SK-N-SH (cell line): Measurements from ENCODE around the gene SLF2. TPM values are rescaled to one million over a fixed set of nuclear protein-coding genes. Genes with fewer than 3 reads are reported as not detected.

Experiments
- CTCF ChIA-PET: fragments of 300-600, 350-600 bp; formaldehyde crosslinking; extraction: SDS; loops from one replicate; lab custom pipeline; 2021; lab: Yijun Ruan, JAX
- POLR2A ChIA-PET: fragments of 350-600 bp; sonication (Branson Sonifier 250); formaldehyde crosslinking; extraction: SDS; loops from one replicate; lab custom pipeline; 2020; ENCODE audit warnings: antibody characterized with exemption, inconsistent platforms; lab: Yijun Ruan, JAX
- DNase-seq: peaks from one replicate; pipeline ENCODE4 v3.0.0; 2012
- H2AFZ ChIP-seq: fragments of 200-600 bp; sonication (generic); 2 replicates; pipeline ENCODE4 v1.8.1; 2016; ENCODE audit warnings: antibody characterized with exemption, mild to moderate bottlenecking, low read depth
- H3F3A ChIP-seq: fragments of 200-600 bp; sonication (generic); replicated peaks from 2 replicates; pipeline ENCODE3; 2016; ENCODE audit warnings: antibody characterized with exemption, mild to moderate bottlenecking; ENCODE audit not compliant: insufficient read depth
- H3K27ac ChIP-seq, 2 experiments: fragments of 200-500 bp in 1 of 2; fragments of 200-600 bp in 1 of 2; sonication (Bioruptor generic) in 1 of 2; sonication (generic), shearing (Covaris generic) in 1 of 2; 2 replicates each; pipeline versions ENCODE4 v1.5.1 to v1.6.1; 2014 to 2016; ENCODE audit warnings: low read depth in 2 of 2, inconsistent platforms in 1 of 2, low read length in 1 of 2, mild to moderate bottlenecking in 1 of 2, mixed read lengths in 1 of 2
- H3K27me3 ChIP-seq: fragments of 200-600 bp; sonication (generic), shearing (Covaris generic); 2 replicates; pipeline ENCODE4 v1.6.1; 2016; ENCODE audit warnings: mixed run types; ENCODE audit not compliant: insufficient read depth
- H3K36me3 ChIP-seq, 2 experiments: fragments of 200-500 bp in 1 of 2; fragments of 200-600 bp in 1 of 2; sonication (Bioruptor generic) in 1 of 2; sonication (generic) in 1 of 2; replicated peaks in 1 of 2; 2 replicates each; pipeline versions ENCODE3 to v1.5.1; 2014 to 2016; ENCODE audit warnings: low read length in 1 of 2, mild to moderate bottlenecking in 1 of 2; ENCODE audit not compliant: insufficient read depth in 2 of 2, control insufficient read depth in 1 of 2
- H3K4me1 ChIP-seq, 2 experiments: fragments of 200-500 bp in 1 of 2; fragments of 200-600 bp in 1 of 2; sonication (Bioruptor generic) in 1 of 2; sonication (generic), shearing (Covaris generic) in 1 of 2; 2 replicates each; pipeline versions ENCODE4 v1.5.1 to v1.6.1; 2014 to 2016; ENCODE audit warnings: low read depth in 1 of 2, low read length in 1 of 2, mixed run types in 1 of 2; ENCODE audit not compliant: insufficient read depth in 2 of 2, control insufficient read depth in 1 of 2
- H3K4me2 ChIP-seq: fragments of 200-600 bp; sonication (generic), shearing (Covaris generic); 2 replicates; pipeline ENCODE4 v1.6.1; 2017; ENCODE audit warnings: mixed run types
- H3K4me3 ChIP-seq, 2 experiments: fragments of 200-500 bp in 1 of 2; fragments of 200-600 bp in 1 of 2; sonication (Bioruptor generic) in 1 of 2; sonication (generic), shearing (Covaris generic) in 1 of 2; 2 replicates each; pipeline versions ENCODE4 v1.5.1 to v1.8.1; 2014 to 2016; ENCODE audit warnings: low read depth in 2 of 2, inconsistent platforms in 1 of 2, low read length in 1 of 2, mild to moderate bottlenecking in 1 of 2, mixed read lengths in 1 of 2, moderate library complexity in 1 of 2
- H3K79me2 ChIP-seq: fragments of 200-600 bp; sonication (generic); 2 replicates; pipeline ENCODE4 v1.8.1; 2017; ENCODE audit warnings: mild to moderate bottlenecking; ENCODE audit not compliant: insufficient read depth
- H3K9ac ChIP-seq: fragments of 200-600 bp; sonication (generic); 2 replicates; pipeline ENCODE4 v1.6.1; 2017; ENCODE audit warnings: mixed run types
- H3K9me2 ChIP-seq: fragments of 200-600 bp; sonication (generic); 2 replicates; pipeline ENCODE4 v1.6.1; 2017; ENCODE audit warnings: mixed run types
- H3K9me3 ChIP-seq: fragments of 200-600 bp; sonication (generic); 2 replicates; pipeline ENCODE4 v1.6.1; 2017; ENCODE audit warnings: mixed run types, mild to moderate bottlenecking, moderate library complexity
- H4K20me1 ChIP-seq: fragments of 200-600 bp; sonication (generic); 2 replicates; pipeline ENCODE4 v1.6.1; 2017; ENCODE audit warnings: mild to moderate bottlenecking, mixed run types; ENCODE audit not compliant: insufficient read depth
- CTCF ChIP-seq: fragments of 200-600 bp; sonication (generic); IDR thresholded peaks from 2 replicates; pipeline ENCODE4 v1.6.1; 2017; ENCODE audit warnings: antibody characterized with exemption, mild to moderate bottlenecking, moderate library complexity
- ELF1 ChIP-seq: IDR thresholded peaks from 2 replicates; pipeline ENCODE4 v1.4.0; 2012
- EZH2phosphoT487 ChIP-seq: fragments of 200-600 bp; sonication (generic); IDR thresholded peaks from 2 replicates; pipeline ENCODE4 v1.6.1; 2017; ENCODE audit warnings: low read depth, mixed run types, mild to moderate bottlenecking, antibody characterized with exemption, moderate library complexity, borderline replicate concordance
- FOXM1 ChIP-seq: IDR thresholded peaks from 2 replicates; pipeline ENCODE4 v1.4.0; 2012; ENCODE audit warnings: low read depth, mild to moderate bottlenecking
- IRF3 ChIP-seq: fragments of 150-350 bp; IDR thresholded peaks from 2 replicates; pipeline ENCODE4 v1.6.1; 2016; ENCODE audit warnings: mild to moderate bottlenecking, low read depth, low read length
- MAX ChIP-seq: IDR thresholded peaks from 2 replicates; pipeline ENCODE4 v1.4.0; 2012; ENCODE audit warnings: low read depth
- NFIC ChIP-seq: IDR thresholded peaks from 2 replicates; pipeline ENCODE4 v1.4.0; 2012; ENCODE audit warnings: borderline replicate concordance
- REST ChIP-seq: IDR thresholded peaks from 2 replicates; pipeline ENCODE4 v1.6.1; 2012; ENCODE audit warnings: mild to moderate bottlenecking, low read depth, low read length, moderate library complexity
- RXRA ChIP-seq: IDR thresholded peaks from 2 replicates; pipeline ENCODE4 v1.4.0; 2012; ENCODE audit warnings: low read depth, mild to moderate bottlenecking, borderline replicate concordance
- SMC3 ChIP-seq: IDR thresholded peaks from 2 replicates; pipeline ENCODE4 v1.6.1; 2012; ENCODE audit warnings: low read depth, low read length, improper control_type of control experiment
- TCF12 ChIP-seq: IDR thresholded peaks from 2 replicates; pipeline ENCODE4 v1.4.0; 2012
- USF1 ChIP-seq: IDR thresholded peaks from 2 replicates; pipeline ENCODE4 v1.4.0; 2012; ENCODE audit warnings: low read depth, borderline replicate concordance
- YY1 ChIP-seq: IDR thresholded peaks from 2 replicates; pipeline ENCODE4 v1.4.0; 2012; ENCODE audit warnings: low read depth, mild to moderate bottlenecking
- WGBS: methylation state at CpG from one replicate; pipeline ENCODE4 v1.1.6; 2017; ENCODE audit warnings: low lambda C conversion rate; 5-methylcytosine and 5-hydroxymethylcytosine counted together
- polyA plus RNA-seq, 3 experiments: library from polyadenylated mRNA; depleted of rRNA; stranded (reverse); fragments of >200 nt; gene quantifications; 2 replicates each; pipeline ENCODE4 v1.2.3, GENCODE V29; 2012

Gene SLF2
- polyA plus RNA-seq, 1 of the 3 experiments (the other 2 are of a cell fraction): 6.3 TPM

- H3K4me1 ChIP-seq: peaks cover 0 to 6% of the 10 kb centered on the region in 2 experiments; a peak in 2 of 4 replicates
- 82% methylated on average over 20 of the region's 20 CpGs for WGBS
- H3K27me3 ChIP-seq: no peaks in the 10 kb centered on the region
- H3K9me3 ChIP-seq: no peaks in the 10 kb centered on the region
- H3K36me3 ChIP-seq: no peaks in the 10 kb centered on the region
- no peak overlapping the region for H3K9ac ChIP-seq
- H3K79me2 ChIP-seq: no peaks in the 10 kb centered on the region
- no peak overlapping the region for H3K4me2 ChIP-seq
- no peak overlapping the region for H3K4me3 ChIP-seq
- no peak overlapping the region for H2AFZ ChIP-seq
- TF ChIP-seq FOXM1 (no peak), MAX (no peak), NFIC (no peak), IRF3 (no peak)
- H3K9me2 ChIP-seq: no peaks in the 10 kb centered on the region
- no peak overlapping the region for H3K27ac ChIP-seq
- ChIA-PET CTCF (interaction anchor here (1.2 to 15.7 kb wide), 6 partner anchors 14 to 393 kb away, joined by 3 to 267 read pairs (median 16); partner anchors contain the start of gene PAX2), POLR2A (interaction anchor here (0.7 kb wide), 1 partner anchor 38 kb away, joined by 3 read pairs; the partner anchor contains the start of gene SLF2)
- DNase-seq: no peak
- no peaks in the 10 kb centered on the region for H4K20me1 ChIP-seq
- no peaks in the 10 kb centered on the region for H3F3A ChIP-seq
Observed at GRCh38 chr10:100874702-100875483, 37.9 kb upstream of the SLF2 start.

GRCh38 chr10:100875484-100876166 lies 37.1 kb upstream of the SLF2 start:
- no peaks in the 10 kb centered on the region for H3K9me2 ChIP-seq
- H3F3A ChIP-seq: no peaks in the 10 kb centered on the region
- no peak overlapping the region for H3K4me3 ChIP-seq
- H3K9me3 ChIP-seq: no peaks in the 10 kb centered on the region
- no peaks in the 10 kb centered on the region for H4K20me1 ChIP-seq
- H3K4me1 ChIP-seq: peaks cover 0 to 6% of the 10 kb centered on the region in 2 experiments; a peak in 2 of 4 replicates
- no peak overlapping the region for H3K27ac ChIP-seq
- H3K27me3 ChIP-seq: no peaks in the 10 kb centered on the region
- no peak overlapping the region for H2AFZ ChIP-seq
- POLR2A ChIA-PET: interaction anchor here (0.7 kb wide), 1 partner anchor 315 kb away, joined by 3 read pairs; no protein-coding TSS in a partner anchor
- TF ChIP-seq NFIC: no peak
- no peak for TF ChIP-seq YY1
- TF ChIP-seq USF1: no peak
- no peak for TF ChIP-seq SMC3
- TF ChIP-seq CTCF: no peak
- no peak for TF ChIP-seq RXRA
- TF ChIP-seq REST: no peak
- TF ChIP-seq TCF12: no peak
- TF ChIP-seq ELF1: no peak
- TF ChIP-seq EZH2phosphoT487: no peak
- no peaks in the 10 kb centered on the region for H3K36me3 ChIP-seq
- no peaks in the 10 kb centered on the region for H3K79me2 ChIP-seq
- no peak for DNase-seq
- H3K4me2 ChIP-seq: no peak overlapping the region
- WGBS: 60% methylated on average over 5 of the region's 5 CpGs
- CTCF ChIA-PET: interaction anchor here (0.7 to 15.7 kb wide), 9 partner anchors 135 to 393 kb away, joined by 3 to 267 read pairs (median 4); partner anchors contain the start of gene PAX2
- H3K9ac ChIP-seq: no peak overlapping the region
